NCI-H526 (cell line): ENCODE data around the gene PDE10A.
A peak's percentile ranks its signal among the peaks of the same experiment; 100 is the strongest.
"Not testable (repeated sequence)": the region's sequence is repeated elsewhere in the genome, so short reads cannot be mapped to it uniquely, and the experiment has no call there.

Source experiments
- DNase-seq, 2 experiments: peaks; one replicate each; lab custom pipeline; 2025; lab: John Stamatoyannopoulos, UW

The PDE10A gene

DNA sequence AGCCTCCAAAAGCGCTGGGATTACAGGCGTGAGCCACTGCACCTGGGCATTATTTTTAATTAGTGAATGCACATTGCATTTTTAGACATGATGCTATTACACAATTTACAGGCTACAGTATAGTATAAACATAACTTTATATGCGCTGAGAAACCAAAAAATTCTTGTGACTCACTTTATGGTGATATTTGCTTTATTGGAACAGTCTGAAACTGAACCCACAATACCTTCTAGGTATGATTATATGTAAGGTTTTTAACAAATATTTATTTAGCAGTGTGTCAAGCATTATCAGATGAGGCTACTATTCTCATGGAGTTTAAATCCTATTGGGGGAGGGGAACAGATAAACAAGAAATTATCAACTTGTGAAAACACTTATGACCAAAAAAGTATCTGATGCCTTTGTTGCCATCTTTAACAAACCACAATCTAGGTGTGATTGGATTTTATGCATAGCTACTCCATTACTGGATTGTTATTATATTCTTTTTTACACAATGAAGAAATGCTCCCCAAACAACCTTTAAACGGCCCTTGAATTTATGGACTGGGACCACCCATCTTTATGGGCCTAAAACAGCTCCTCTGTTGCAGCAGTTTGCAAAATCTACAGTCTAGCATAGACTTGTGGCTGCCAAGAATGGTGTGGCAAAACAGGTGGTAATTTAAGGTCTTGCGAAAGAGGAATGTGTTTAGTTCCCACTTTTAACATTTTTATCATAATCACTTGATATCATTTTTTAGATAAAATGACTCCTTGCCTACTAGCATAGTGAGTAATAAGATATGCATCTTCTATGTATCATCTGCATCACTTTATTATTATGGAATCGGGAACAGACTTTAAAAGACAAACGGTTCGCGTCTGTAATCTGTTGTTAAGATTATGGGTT, 194.5 kb downstream of the PDE10A start:
- DNase-seq, result no peak

DNA sequence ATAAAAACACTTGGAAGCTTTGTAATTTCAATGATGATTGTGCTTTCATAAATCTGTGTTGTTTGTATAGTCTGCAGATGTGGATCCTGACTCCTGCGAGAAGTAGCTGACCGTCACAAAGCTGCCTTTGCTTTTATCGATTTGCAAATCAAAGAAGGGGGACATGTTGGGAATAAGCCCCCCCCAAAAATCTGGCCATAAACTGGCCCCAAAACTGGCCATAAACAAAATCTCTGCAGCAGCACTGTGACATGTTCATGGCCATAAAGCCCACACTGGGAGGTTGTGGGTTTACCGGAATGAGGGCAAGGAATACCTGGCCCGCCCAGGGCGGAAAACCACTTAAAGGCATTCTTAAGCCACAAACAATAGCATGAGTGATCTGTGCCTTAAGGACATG, 199.5 kb downstream of the PDE10A start:
- not testable (repeated sequence) for DNase-seq

DNA sequence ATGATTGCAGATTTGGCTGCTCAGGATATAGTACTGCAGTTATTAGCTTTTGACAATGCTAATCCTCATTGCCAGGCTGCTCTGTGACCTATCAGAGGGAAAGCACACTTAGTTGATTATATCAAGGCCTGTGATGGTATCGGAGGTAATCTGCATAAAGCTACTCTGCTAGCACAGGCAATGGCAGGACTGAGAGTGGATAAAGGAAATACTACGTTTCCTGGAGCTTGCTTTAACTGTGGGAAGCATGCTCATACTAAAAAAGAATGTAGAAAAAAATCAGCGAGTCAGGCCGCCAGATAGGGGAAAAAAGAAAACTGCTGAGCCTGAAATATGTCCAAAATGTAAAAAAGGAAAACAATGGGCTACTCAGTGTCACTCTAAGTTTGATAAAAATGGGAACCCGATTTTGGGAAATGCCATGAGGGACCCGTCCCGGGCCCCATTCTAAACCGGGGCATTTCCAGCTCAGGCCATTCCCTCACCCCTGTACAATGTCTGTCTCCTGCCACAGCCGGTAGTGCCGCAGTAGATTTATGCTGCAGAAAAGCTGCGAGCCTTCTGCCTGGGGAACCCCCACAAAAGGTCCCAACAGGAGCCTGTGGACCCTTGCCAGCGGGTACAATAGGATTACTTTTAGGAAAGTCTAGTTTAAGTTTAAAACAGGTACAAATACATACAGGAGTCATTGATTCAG, 203.3 kb downstream of the PDE10A start:
- not testable (repeated sequence) for DNase-seq

DNA sequence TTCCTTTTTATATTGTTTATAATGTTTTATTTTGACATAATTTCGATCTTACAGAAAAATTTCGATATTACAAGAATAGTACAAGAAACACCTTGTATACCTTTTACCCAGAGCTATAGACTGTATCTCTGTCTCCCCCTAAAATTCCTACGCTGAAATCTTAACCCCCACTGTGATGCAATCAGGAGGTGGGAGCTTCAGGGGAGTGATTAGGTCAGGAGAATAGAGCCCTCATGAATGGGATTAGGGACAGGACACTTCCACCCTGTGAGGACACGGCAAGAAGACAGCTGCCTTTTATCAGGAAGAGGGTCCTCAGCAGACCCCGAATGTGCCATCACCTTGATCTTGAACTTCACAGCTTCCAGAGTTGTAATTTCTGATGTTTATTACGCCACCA, 204.9 kb downstream of the PDE10A start:
- no peak for DNase-seq

DNA sequence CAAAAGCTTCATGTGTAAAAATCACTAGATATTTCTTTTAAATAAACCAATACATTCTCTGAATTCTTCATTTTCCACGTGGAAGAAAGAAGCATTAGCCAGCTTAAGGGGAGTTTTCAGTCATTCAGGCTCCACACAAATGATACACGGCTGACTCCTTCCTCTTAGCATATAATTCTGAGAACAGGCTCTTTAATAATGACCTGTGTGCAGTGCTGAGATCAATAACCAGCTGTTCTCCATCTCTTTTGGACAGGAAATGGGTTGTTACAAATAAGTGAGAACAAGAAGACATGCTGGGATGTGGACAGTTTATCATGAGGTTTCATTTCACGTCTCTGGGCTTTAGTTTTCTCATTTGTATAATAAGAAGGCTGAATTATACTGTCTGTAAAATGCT, 206.8 kb downstream of the PDE10A start:
- DNase-seq, result no peak

DNA sequence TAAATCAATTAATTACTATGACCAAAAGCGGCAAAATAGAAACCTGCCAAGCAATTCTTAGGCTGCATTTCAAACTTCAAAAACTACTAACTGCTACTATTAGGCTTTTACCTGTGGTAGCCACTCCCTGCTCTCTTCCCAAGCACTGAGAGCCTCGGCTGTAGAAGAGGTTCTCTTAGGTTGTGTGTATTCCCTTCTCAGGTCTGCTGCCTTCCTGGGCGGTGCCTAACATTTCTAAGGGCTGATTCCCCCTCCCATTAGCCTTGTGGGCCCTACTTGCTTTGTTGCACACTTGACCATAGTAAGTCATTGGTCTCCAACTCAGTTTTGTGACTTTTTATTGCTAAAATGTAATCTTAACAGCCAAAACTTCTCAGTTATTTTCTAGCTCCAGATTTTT, 207.6 kb downstream of the PDE10A start:
- DNase-seq, result no peak

DNA sequence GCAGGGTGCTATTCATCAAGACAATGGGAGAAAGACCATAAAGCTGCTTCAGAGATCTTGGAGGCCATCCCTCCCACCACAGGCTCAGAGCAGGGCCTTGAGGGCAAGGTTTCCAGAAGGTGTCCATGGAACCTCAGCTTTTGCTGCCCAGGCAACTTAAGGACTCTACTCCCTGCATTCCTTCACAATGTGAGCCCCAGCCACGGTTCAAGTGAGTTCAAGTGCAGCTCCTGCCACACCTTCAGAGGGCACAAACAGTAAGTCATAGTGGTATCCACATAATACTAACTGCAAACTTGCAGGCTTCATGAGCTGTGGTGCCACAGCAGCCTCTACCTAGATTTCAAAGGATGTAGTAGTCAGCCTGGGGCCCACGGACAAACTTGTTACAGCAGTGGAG, 209.6 kb downstream of the PDE10A start:
- DNase-seq, result no peak

DNA sequence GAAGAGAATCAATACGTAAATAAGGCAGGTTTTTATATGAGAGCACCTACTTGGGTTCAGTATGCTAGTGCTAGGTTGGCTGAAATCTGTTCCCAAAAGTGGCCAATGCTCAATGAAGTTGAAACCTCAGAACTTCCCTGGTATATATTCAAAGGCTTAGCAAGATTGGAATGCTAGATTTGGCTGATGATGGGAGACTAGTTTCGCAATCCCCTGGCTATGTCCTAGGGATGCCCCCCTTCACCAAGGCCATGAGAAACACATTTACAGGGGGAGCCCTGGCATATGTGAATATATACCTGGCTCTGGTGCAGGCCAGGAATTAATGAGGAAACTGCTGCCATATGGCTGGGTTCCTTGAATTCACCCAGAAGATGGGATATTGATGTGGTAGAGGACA, 211.2 kb downstream of the PDE10A start:
- DNase-seq, result no peak

DNA sequence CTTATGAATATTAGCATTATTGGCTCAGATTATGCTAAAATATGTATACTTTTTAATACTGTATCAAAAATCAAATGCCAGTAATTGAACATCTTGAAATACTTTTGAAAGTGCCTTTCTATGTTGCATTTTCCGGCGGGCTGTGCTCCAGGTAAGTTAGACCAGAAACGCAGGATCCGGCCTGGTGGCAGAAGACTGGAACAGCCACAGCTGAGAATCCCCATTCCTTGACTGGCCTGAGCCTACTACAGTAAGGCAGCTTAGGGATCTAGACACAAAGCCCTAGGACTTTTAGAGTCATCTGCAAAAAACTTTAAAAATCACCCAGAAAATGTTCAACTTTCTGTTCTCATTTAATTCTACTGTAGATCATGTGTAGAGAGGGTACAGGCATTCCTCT, 214.8 kb downstream of the PDE10A start:
- no peak for DNase-seq

DNA sequence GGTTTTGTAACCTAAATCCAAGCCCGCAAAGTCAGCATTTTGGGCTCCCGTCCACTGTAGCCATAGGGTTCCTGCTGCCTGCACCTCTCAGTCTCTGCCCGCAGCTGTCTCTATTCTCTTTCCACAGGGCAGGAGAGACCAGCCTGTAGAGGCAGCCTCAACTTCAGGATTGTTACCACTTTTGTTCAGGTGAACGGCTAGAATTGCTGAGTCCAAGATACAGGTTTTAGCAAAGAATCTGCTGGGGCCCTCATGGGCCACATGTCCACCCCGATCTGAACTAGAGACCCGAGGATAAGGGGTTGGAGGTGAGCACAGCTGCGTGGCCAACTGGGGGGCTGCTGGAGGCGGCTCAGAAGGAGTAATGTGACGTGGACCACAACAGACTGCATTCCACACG, 215.9 kb downstream of the PDE10A start:
- no peak for DNase-seq

DNA sequence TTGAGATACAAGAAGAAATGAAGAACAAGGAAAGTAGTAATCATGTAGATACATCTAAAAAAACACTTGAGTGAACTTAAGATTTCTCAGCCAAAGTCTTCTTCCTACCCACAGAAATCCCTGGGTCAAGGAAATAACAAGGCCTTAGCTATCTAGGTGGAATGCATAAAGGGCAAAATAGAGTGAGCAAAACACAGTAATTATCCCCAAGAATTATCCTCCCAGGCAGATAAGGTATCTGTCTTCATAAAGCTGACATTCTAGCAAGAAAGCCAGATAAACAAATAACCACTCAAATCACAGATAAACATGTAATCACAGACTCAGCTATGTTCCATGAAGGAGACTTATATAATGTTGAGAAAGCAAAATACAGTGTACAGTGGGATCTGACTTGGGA, 216.7 kb downstream of the PDE10A start:
- no peak for DNase-seq

DNA sequence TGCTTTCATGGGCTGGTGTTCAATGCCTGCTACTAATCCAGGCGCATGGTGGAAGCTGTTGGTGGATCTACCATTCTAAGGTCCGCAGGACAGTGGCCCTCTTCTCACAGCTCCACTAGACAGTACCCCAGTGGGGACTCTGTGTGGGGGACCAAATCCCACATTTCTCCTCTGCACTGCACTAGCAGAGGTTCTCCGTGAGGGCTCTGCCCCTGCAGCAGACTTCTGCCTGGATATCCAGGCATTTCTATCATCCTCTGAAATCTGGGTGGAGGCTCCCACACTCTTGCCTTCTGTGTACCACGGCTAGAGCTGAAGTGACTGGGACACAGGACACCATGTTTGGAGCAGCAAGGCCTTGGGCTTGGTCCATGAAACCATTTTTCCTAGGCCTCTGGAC, 219.6 kb downstream of the PDE10A start:
- DNase-seq, result no peak

DNA sequence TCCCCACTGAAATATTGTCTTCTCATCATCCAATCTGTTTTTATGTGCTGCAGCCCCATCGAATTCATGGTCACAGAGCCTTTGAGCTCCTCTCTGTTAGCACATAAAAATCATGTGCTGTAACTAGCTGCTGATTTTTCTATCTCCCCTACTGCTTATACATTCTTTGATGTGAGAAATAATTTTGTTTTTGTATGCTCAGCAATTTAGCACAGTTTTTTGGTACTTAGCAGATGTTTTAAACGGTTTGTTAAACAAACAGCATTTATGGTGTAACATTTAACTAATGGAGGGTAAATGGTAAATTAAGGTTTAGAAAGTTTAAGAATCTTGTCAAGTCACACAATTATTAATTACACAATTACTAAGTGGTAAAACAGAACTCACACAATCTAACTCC, 221.9 kb downstream of the PDE10A start:
- no peak for DNase-seq

DNA sequence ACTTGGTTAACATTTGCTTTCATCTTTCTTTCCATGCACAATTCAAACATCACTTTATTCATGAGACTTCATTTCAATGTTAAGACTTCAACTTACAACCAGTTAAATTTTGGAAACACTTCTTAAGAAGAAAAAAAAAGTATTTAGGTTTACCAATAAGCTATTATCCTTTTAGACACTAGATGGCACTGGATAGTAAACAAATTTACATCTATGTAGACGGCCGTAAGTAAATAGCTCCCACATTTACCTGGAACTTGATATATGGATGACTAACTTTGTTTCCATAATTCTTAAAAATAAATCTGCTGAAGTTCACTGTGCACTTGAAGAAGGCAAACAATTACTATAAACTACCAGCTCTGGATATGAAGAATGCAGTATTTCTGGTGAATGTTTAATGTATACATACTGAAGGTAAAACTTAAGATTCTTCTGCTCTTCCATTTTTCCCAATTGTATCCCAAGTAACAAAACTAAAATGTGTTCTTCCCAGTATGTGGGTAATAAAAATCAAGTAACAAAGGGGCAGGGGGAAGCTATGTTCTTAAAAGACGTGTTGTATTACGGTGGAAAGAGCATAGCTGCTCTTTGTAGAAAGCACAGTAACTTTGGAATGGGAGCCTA, 223.0 kb downstream of the PDE10A start:
- DNase-seq, result peak; percentile 22 to 34

DNA sequence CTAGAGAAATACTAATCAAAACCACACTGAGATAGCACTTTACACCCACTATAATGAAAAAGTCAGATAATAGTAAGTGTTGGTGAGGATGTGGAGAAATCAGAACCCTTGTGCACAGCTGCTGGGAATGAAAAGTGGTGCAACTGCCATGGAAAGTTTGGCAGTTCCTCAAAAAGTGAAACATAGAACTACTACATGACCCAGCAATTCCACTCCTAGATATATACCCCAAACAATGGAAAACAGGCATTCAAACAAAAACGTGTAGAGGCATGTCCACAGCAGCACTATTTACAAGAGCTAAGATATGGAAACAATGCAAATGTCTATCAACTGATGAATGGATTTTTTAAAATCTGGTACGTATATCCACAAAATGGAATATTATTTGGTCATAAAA, 236.1 kb downstream of the PDE10A start:
- DNase-seq, result no peak

DNA sequence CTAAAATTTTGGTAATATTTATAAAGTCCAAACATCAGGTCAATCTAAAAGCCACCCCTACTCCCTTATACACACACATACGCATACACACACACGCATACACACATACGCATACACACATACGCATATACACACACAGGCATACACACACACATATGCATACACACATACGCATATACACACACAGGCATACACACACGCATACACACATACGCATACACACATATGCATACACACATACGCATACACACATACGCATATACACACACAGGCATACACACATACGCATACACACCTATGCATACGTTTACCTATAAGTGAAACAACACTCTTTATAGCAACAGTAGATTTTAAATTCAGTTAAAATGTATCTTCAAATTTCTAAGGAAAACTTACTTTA, 240.8 kb downstream of the PDE10A start:
- no peak for DNase-seq

DNA sequence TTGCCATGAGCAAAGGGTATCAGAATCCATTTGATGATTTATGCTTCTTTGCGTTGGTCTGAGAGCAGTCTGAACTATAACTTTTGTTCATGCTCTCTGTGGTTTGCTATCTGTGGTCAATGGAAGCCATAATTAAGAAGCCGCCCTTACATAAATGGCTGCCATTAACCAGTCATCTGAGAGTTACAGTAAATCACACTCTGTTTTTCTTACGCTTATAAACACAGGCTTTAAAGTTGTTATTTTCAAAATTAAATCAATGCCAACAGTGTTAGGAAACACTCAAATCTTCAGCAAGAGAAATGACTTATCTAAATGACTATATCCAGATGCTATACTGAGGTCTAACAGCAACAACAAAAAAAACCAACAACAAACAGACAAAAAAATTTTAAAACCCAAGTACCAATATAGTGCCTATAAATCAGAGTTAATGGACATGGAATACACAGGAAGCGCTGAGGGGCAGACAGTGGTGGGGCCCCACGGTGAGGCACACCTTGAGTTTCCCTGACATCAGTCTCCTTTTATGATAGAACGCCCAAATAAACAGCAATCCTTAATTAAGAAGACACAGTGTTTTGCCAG, 245.7 kb downstream of the PDE10A start:
- no peak for DNase-seq

DNA sequence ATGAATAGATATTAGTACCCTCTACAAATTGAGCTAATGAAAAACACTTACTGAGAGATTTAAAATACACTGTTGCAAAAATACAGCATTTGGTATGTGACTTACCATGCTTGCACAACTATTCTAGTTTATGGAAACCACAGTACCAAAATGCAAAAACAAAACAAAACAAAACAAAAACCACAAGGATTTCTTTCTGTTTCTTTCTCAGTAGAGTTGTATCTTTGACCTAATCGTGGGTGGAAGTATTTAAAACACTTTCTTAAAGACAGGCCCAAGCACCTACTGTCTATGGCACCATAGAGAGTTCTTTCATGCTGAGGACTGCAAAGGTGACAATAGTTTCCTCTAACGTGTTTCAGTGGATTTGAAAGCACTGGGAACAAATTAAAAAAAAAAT, 258.3 kb downstream of the PDE10A start:
- no peak for DNase-seq

DNA sequence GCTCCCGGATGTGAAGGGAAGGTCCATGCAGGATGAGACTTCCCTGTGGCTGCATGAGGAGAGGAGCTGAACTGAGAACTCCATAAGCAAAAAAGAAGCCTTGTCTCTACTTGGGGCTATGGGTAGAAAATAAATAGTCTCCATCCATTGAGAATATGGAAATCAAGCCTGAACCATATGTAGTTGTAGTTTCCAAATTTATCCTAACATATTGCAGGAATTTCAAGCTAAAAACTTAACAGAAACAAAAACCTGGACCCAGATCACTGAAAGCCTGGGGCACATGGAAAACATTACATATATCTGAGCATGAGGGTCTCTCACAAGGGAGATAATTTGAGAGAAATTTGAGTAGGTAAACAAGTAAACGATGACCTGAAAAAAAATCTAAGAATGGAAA, 258.7 kb downstream of the PDE10A start:
- DNase-seq, result no peak

DNA sequence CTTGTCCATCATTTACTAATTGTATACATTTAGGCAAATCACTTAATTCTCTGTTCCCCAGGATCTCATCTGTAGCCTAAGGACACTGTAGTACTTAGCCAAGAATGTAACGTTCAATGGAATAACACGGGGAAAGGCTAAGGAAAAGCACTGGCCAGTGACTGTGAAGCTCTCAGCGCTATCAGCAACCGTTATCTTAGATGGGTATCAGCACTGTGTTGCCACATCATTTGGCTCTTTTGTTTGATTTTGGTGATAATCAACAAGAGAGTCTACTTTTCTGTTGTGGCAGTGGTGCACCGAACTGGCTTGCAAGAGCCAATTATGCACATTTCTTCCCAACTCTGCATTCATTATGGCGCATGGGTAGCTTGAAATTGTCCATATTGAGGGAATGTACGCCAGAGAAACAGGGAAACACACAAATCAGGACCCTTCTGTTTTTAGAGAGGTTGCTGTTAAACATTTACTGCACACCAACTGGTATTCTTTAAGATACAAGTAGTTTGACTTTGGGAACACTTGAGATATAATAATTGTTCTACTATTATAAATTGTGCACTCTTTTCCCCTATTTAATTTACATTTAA, 259.9 kb downstream of the PDE10A start:
- no peak for DNase-seq

DNA sequence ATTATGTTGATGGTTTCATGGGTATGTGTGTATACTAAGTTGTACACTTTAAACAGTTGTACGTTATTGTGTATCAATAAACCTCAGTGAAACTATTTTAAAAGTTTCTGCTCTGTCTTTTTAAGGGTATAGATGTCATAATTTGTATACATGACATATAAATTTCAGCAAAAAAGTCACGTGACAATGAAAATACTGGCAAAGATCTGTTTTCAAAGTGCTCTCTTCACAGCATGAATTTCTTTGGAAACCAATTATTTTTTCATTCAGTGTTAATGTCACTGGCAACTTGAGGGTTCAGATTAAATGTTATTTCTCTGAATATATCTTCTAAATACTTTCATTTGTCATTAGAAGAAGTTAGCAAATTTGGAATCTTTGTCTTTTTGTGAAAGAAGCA, 261.9 kb downstream of the PDE10A start:
- no peak for DNase-seq

DNA sequence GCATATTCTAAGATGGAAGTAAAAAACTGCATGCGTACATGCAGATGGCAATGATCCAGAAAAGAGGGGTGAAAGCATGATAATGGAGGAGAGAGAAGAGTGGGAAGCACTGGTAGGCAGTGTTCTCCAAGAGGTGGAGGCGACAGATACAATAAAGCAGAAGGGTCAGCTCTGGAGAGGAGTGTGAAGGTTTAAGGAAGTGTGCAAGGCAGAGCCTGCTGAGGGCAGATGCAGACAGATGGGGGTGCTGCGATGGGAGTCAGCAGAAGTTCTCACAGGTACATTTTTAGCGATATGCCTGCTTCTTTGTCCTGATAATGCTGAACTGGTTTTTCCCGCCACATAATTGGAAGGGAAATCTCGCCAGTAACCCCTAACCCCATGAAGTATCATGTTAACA, 272.6 kb downstream of the PDE10A start:
- no peak for DNase-seq
